NAMALWA (cell line): ENCODE measurements around the gene CACNA1E.
"Not testable (repeated sequence)": the region's sequence is repeated elsewhere in the genome, so short reads cannot be mapped to it uniquely, and the experiment has no call there.

Source experiments
- DNase-seq: peaks from one replicate; pipeline ENCODE4 v3.0.0-alpha.2; 2015; ENCODE audit warnings: low spot score

Gene CACNA1E

DNA sequence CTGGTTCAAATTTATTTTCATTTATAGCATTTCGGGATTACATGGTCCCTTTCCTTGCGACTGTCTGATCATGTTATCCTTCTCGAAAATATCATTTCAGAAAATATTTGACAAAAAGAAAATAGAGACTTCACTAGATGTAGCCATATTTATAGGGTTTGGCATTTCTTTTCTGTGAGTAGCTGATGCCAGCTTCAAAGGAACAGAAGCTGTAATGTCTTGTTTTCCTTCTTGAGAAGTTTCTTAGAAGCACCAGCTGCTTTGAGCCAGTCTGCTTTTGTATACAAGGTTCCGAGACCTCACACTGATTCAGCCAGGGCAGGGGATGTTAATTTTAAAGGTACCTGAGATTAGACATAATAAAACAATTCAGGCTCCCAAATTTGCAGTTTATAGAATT is 329.9 kb downstream of the CACNA1E start:
- DNase-seq, result no peak

DNA sequence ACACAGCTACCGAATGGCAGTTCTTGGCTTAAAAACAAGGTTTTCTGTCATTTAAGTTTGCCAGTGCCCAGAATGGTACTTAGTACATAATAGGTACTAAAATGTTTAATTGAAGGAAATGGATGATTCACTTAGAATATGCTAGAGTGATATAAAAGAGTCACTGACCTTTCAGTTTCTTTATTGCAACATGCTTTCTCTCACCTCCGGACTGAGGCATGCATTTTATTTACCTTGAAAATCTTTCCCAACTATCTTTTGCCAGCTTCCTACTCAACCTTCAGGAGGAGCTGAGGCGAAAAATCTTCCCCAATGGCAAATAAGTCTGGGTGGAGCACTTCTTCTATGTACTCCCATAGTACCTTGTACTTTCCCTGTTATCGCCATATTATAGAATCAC is 333.3 kb downstream of the CACNA1E start:
- DNase-seq, result no peak

DNA sequence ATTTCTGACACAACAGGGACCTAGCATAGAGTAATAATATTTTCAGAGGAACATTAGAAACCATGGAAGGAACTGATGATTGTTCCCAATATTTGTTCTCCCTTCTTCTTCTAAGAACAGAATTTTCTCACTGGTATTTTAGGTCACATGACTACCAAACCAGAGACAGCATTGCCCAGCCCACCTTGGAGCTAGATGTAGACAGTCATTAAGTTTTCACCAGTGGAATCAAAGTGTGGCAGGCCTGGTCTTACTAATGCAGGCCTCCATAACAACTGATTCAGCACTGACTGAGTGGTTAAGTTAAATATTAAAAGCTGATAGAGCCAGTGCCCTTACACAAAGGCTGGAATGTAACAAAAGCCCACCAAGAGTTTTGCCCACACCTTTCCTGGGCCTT is 333.8 kb downstream of the CACNA1E start:
- no peak for DNase-seq

DNA sequence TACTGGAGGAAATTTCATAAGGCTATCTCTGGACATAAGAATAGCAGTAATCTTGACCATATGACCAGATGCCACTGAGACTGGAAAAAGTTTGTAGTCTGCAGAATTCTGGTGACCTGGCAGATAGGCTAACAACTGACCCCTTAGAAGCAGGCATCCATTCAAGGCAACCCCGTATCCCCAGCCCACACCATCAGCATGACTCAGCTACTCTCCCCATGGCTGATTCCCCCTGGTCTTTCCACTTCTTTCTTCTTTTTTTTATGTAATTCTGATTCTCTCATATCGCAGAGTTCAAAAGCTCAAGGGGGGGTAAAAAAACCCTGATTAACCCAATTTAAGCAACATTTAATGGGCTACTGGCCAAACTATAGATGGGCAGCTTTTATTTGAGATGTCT is 335.1 kb downstream of the CACNA1E start:
- DNase-seq, result no peak

DNA sequence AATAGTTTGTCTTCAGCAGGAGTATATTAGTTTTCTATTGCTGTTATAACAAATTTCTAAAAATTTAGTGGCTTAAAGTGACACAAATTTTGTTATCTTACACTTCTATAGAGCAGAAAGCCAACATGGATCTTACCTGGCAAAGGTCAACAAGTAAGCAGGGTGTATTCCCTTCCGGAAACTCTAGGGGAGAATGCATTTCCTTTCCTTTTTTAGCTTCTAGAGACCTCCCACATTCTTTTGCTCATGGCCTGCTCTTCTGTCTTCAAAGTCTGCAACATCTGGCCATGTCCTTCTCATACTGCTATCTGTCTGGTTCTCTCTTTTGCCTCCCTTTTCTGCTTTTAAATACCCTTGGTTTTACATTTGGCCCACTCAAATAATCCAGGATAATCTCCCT is 335.6 kb downstream of the CACNA1E start:
- DNase-seq, result no peak

DNA sequence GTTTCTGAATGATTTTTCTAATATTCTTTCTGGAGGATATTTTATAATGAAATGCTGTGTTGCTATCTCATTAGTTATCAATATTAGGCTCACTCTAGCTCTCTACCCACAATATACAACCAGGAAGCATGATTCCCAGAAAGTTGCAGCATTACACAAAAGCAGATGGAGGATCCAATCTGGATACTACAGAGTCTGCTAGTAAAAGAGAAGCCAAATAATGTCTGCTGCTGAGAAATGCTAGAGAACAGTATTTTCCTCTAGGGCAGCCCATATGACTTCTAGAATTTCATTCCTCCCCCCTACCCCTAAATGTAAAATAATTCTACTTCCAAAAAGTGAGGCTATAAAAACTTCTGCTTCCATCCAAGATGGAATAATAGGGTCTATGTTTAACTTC is 338.4 kb downstream of the CACNA1E start:
- no peak for DNase-seq

DNA sequence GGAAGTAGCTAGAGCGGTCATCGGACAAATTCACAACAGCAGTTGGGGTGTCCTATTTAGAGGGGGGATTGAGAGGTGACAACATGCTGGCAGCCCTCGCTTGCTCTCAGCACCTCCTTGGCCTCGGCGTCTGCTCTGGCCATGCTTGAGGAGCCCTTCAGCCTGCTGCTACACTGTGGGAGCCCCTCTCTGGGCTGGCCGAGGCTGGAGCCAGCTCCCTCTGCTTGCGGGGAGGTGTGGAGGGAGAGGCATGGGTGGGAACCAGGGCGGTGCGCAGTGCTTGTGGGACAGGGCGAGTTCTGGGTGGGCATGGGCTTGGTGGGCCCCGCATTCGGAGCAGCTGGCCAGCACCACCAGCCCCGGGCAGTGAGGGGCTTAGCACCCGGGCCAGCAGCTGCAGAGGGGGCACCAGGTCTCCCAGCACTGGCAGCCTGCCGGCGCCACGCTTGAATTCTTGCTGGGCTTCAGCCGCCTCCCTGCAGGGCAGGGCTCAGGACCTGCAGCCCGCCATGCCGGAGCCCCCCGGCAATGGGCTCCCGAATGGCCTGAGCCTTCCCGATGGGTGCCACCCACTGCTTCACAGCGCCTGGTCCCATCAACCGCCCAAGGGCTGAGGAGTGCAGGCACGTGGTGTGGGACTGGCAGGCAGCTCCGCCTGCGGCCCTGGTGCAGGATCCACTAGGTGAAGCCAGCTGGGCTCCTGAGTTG is 349.0 kb downstream of the CACNA1E start:
- not testable (repeated sequence) for DNase-seq

DNA sequence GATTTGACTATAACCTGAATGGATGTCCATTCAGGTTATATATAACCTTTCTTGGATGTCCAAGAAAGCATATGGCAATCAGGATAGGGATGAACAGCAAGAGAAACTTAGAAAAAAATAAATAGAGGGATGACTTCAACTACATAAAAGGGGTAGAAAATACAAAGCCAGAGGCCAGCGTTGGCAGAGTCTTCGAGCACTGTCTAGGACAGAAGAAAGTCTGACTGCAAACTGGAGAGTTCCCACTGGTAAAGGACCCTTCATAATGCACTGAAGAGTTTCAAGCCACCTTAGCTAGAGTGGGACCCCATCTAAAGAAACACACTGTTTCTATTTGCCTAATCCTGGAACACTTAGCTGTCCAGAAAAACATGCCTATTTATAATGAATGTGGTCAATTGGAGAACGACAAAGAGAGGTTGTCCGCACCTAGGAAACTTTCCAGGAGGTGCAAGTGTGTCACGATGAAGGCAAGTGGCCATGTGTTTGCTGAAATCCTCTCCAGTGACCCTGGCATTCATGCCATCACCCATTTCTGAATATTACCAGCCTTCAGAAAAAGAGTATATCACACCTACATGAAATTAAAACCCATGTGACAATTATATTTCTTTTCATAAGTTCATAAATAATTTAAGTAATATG is 362.8 kb downstream of the CACNA1E start:
- no peak for DNase-seq

DNA sequence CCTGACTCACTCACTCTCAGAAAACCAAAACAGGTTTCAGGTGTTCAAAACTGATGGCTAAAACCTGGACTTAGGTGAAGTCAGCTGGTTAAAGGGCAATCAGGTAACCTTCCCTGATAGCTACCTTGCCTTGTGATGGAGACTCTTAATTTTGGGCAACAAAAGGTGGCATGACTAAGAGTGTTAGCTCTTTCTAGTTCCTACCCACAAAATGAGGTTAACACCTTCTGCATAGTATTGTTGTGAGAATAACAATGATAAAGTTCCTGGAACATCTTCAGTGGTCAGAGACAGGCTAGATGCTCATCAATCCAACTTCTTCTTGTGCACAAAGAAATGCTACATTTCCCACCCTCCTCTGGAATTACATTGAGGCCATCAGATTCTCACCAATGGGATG is 363.4 kb downstream of the CACNA1E start:
- no peak for DNase-seq

DNA sequence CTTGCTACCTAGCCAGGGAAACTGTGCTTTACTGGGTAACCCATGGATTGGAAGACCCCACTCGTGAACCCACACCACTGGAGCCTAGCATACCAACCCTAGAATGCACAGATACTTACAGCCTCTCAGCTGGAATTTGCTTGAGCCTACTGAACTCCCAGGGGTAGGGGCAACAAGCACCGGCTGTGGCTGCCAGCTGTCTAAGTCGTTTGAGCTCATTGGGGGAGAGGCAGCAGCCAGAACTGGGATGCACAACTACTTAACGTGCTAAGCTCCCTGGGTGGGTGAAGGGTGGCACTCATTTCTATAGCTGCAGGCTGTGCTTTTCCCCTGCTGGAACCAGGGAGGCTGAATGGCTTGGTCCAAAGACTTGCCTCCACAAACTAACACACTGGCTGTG is 365.8 kb downstream of the CACNA1E start:
- no peak for DNase-seq

DNA sequence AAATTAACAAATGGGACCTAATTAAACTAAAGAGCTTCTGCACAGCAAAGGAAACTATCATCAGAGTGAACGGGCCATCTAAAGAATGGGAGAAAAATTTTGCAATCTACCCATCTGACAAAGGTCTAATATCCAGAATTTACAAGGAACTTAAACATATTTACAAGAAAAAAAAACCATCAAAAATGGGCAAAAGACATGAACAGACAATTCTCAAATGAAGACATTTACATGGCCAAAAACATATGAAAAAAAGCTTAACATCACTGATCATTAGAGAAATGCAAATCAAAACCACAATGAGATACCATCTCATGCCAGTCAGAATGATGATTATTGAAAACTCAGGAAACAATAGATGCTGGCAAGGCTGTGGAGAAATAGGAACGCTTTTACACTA is 370.9 kb downstream of the CACNA1E start:
- DNase-seq, result not testable (repeated sequence)

DNA sequence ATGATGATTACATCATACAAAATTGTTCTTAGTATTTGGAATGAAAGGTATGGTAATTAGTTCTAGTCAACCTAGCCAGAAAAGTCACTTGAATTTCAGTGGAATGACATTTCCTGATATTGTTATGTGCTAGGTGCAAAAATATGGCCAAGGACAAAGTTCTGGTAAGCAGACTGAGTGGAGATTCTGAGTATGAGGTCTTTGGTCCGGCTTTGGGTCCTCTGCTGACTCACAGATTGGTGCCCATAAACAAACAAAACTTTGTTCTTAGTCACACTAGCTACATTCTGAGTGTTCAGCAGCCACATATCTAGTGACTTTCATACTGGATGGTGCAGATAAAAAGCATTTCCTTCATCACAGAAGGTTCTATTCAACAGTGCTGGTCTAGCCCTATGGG is 372.1 kb downstream of the CACNA1E start:
- no peak for DNase-seq
